Measurements from ENCODE around the gene NFYC.
A peak's percentile ranks its signal among the peaks of the same experiment; 100 is the strongest.

NFYC gene

GRCh38 chr1:40691538-40692428 lies at the start of gene NFYC:
TSS of gene NFYC (plus strand) at chr1:40691704. CDS start at chr1:40738844, 47,140 bp downstream.
- peak; percentile 80 to 97 for DNase-seq (ENCODE audit: low read depth in 1 of 2, low spot score in 1 of 2)

DNA sequence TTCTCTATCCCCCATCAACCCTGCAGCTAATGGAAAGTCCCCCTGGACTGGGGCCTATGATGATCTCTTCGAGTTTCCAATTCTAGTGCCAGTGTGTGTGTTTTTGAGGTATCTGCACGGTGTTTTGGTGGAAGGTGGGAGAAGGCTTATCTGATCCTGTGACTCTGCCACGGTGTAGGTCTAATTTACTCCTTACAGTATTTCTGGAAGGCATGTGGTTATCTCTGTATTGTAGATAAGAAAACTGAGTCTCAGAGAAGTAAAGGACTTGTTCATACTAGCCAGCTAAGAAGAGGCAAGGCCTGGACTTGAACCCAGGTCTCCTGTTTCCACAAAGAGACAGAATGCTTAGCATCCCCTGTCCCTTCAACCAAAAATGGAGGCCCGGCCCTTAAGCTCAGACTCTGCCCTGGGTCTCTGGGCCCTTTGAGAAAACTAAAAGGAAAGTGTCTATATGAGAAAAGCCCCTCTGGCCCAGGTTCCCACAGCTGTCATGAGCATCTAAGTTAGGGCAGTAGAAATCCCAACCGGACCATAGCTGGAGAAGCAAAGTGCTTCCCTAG lies 46.3 kb upstream of the NFYC start:
- DNase-seq (ENCODE audit: low read depth in 1 of 2, low spot score in 1 of 2) = no peak

GRCh38 chr1:40646315-40646714 lies 45.2 kb upstream of the NFYC start:
- no peak for DNase-seq (ENCODE audit: low read depth in 1 of 2, low spot score in 1 of 2)

GRCh38 chr1:40648200-40648599 lies 43.3 kb upstream of the NFYC start:
- no peak for DNase-seq (ENCODE audit: low read depth in 1 of 2, low spot score in 1 of 2)

GRCh38 chr1:40648928-40649591 lies 42.4 kb upstream of the NFYC start:
- no peak for DNase-seq (ENCODE audit: low read depth in 1 of 2, low spot score in 1 of 2)

DNA sequence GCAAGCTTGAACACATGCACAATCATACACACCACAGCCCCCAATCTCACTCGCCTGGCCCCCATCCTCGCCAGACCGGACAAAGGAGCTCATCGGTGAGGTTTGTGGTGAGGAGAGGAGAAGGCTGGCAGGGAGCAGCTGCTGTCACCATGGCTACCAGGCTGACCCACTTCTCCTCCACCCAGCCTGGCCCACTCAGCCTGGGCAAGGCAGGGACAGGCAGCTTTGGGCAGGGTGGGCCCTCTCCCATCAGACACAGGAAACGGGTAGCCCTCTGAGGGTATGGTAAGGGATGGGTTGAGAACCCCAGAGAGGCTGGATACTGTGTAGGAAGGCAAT lies 41.9 kb upstream of the NFYC start:
- no peak for DNase-seq (ENCODE audit: low read depth in 1 of 2, low spot score in 1 of 2)

DNA sequence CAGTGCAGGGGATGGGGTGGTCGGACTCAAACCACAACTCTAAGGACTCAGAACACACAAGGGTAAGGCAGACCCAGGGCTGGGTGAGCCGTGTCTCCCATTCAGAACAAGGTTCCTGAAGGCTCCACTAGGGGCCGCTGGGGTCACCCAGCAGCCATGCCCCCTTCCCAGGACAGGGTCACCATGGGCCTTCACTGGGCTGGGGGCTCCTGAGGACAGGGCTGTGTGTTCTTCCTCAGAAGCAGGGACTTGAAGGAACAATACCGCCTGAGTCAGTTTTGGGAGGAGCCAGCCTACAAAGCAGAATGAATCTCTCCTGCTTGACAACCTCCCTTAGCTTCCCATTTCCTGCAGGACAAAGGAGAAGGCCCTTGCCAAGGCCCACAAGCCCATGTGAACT lies 41.4 kb upstream of the NFYC start:
- no peak for DNase-seq (ENCODE audit: low read depth in 1 of 2, low spot score in 1 of 2)

- DNase-seq (ENCODE audit: low read depth in 1 of 2, low spot score in 1 of 2) = no peak
These were observed 40.2 kb upstream of the NFYC start for GRCh38 chr1:40651138-40651857.

GRCh38 chr1:40652468-40652867 lies 39.0 kb upstream of the NFYC start:
- no peak for DNase-seq (ENCODE audit: low read depth in 1 of 2, low spot score in 1 of 2)

DNA sequence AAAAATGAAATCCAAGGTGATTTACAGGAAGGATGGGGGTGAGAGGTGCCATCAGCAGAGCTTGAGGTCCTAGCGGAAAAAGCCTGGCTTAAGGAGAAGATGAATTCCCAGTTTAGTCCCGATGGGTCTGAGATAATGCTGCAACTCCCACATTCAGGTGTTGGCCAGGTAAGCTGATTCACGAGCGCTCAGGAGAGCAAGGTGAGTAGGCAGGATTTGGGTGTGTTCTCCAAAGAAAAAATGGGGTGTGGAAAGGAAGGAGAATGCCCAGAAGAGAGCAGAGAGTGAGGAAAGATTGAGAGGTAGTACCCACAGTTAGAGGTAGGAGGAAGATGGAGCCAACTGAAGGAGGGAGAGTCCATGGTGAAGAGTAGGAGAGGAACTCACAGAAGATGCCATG lies 38.5 kb upstream of the NFYC start:
- no peak for DNase-seq (ENCODE audit: low read depth in 1 of 2, low spot score in 1 of 2)

- DNase-seq (ENCODE audit: low read depth in 1 of 2, low spot score in 1 of 2) = no peak
These were observed 37.5 kb upstream of the NFYC start for GRCh38 chr1:40653851-40654537.

DNA sequence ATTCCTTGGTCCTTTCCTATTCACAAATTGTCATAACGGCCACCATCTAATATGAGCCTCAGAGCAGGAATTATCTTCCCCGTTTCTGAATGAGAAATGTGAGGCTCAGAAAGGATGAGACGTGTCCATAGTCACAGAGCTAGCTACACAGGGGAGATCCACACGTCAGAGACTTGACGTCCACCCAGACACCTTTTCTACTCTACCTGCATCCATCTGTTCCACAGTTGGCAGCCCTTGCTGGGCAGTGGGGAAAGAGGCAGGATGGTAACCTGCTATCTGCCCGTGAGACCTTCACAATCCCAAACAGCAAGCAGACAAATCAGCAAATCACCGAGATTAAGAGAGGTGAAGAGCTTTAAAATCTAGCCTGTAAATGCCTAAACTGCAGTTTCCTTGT lies 34.5 kb upstream of the NFYC start:
- no peak for DNase-seq (ENCODE audit: low read depth in 1 of 2, low spot score in 1 of 2)

GRCh38 chr1:40658751-40659648 lies 32.5 kb upstream of the NFYC start:
- DNase-seq (ENCODE audit: low read depth in 1 of 2, low spot score in 1 of 2) = no peak

DNA sequence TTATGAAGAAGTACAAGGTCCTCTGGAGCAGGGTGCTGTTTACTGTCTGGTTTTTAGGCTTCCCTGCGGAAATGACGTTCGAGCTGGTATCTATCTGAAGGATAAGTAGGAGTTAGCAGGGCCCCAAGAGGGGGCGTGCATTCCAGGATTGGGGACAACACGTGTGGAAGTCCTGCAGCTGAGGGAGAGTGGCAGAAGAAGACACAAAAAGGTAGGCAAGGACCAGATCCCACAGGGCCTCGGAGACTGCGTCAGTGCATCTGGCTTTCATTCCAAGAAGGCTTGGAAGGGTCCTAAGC lies 31.9 kb upstream of the NFYC start:
- no peak for DNase-seq (ENCODE audit: low read depth in 1 of 2, low spot score in 1 of 2)

DNA sequence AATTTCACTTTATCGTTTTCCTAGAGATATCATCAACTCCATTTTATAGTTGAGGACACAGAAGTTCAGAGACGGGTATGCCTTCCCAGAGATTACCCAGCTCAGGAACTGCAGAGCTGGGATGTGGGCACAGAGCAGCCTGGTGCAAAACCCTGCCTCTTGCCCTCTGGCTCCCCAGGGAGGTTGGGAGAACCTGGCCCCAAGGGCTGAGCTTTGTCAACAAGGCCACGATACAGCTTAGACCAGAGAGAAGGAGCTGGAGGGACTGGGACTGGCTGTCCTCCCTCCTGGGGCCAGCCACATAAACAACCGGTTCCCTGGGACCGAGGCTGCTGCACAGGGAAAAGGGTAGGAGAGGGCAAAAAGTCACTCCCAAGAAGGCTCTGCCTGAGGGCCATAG lies 29.8 kb upstream of the NFYC start:
- DNase-seq (ENCODE audit: low read depth in 1 of 2, low spot score in 1 of 2) = no peak

DNA sequence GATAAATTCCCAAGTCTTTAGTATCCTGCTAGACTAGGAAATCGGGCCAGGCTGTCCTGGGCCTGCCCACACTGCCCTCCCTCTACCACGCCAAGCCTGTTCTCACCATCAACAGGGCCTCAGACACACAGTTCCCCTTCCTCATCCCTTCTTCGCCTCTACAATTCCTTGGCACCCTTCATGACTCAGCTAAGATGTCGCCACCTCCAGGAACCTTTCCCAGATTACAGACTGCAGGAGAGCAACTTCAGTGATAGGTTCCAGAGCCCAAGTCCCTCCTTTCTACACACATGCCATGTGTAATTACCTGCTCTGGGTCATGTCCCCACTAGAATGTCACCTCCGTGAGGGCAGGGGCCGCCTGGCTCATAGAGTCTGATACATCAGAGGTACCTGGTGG lies 29.4 kb upstream of the NFYC start:
- DNase-seq (ENCODE audit: low read depth in 1 of 2, low spot score in 1 of 2) = no peak

- no peak for DNase-seq (ENCODE audit: low read depth in 1 of 2, low spot score in 1 of 2)
These were observed 28.6 kb upstream of the NFYC start for GRCh38 chr1:40662864-40663263.

GRCh38 chr1:40663324-40664166 lies 28.0 kb upstream of the NFYC start:
- DNase-seq (ENCODE audit: low read depth in 1 of 2, low spot score in 1 of 2) = no peak

DNA sequence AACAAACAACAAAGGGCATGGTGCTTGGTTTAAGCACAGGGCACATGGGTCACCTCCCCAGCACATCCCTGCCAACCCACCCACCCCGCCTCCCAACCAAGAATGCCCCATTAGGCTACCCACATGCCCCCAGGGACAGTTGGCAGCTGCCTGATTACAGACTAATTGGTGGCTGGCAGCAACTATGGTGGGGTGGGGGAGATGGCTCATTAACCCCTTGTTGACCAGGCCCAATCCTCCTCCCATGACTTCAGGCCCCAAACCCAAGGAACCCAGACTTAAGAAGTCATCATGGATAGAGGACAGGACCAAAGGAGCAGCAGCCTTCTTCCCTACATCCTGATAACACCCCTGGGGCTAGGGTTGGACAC lies 27.4 kb upstream of the NFYC start:
- DNase-seq (ENCODE audit: low read depth in 1 of 2, low spot score in 1 of 2) = no peak

GRCh38 chr1:40664791-40665190 lies 26.7 kb upstream of the NFYC start:
- DNase-seq (ENCODE audit: low read depth in 1 of 2, low spot score in 1 of 2) = no peak

Data from activated CD4-positive, alpha-beta T cell treated with anti-CD3 and anti-CD28 coated beads, Interleukin-2, amount 50 U/mL, for 24 hours (primary cell).